K562 (cell line): ENCODE measurements around the gene DNASE2. TPM values are rescaled to one million over a fixed set of nuclear protein-coding genes. Genes with fewer than 3 reads are reported as not detected.

Experiments used
- ARNT ChIP-seq, 2 experiments: fragments of 450-650 bp; IDR thresholded peaks; 2 replicates each; pipeline ENCODE4 v1.6.1; 2016; ENCODE audit warnings: mild to moderate bottlenecking in 1 of 2
- ASH1L ChIP-seq: fragments of 450-650 bp; IDR thresholded peaks from 2 replicates; pipeline ENCODE4 v1.6.1; 2018; ENCODE audit warnings: borderline replicate concordance, mild to moderate bottlenecking, low read depth; ENCODE audit not compliant: partially characterized antibody
- BCOR ChIP-seq: fragments of 450-650 bp; IDR thresholded peaks from 2 replicates; pipeline ENCODE4 v1.6.1; 2016
- CREB3 ChIP-seq: fragments of 450-650 bp; conservative IDR thresholded peaks from 2 replicates; pipeline ENCODE4 v1.6.1; 2016; ENCODE audit warnings: missing genetic modification characterization, low read depth, mild to moderate bottlenecking, missing compliant biosample characterization, moderate library complexity
- DACH1 ChIP-seq: fragments of 450-650 bp; IDR thresholded peaks from 2 replicates; pipeline ENCODE4 v1.6.1; 2018; ENCODE audit not compliant: partially characterized antibody
- GTF2F1 ChIP-seq: IDR thresholded peaks from 2 replicates; pipeline ENCODE4 v1.6.1; 2011; ENCODE audit warnings: low read depth, low read length, improper control_type of control experiment
- JUN ChIP-seq, 2 experiments: sonication (generic) in 1 of 2; formaldehyde crosslinking in 1 of 2; IDR thresholded peaks; 2 replicates each; pipeline versions ENCODE4 v1.6.1 to v1.8.0; 2012 to 2022; ENCODE audit warnings: borderline replicate concordance in 2 of 2, mild to moderate bottlenecking in 2 of 2, improper control_type of control experiment in 1 of 2, low read depth in 1 of 2, low read length in 1 of 2, missing genetic modification reagents in 1 of 2
- LCOR ChIP-seq: sonication (generic); formaldehyde crosslinking; IDR thresholded peaks from 2 replicates; pipeline ENCODE4 v1.8.0; 2022; ENCODE audit warnings: mild to moderate bottlenecking, missing genetic modification reagents
- POLR2B ChIP-seq: fragments of 450-650 bp; IDR thresholded peaks from 2 replicates; pipeline ENCODE4 v1.6.1; 2018; ENCODE audit warnings: low read depth; ENCODE audit not compliant: partially characterized antibody
- RAD51 ChIP-seq: fragments of 450-650 bp; IDR thresholded peaks from 2 replicates; pipeline ENCODE4 v1.7.1; 2016; ENCODE audit warnings: low read depth, mild to moderate bottlenecking, borderline replicate concordance
- SP1 ChIP-seq: sonication (generic); formaldehyde crosslinking; IDR thresholded peaks from 2 replicates; pipeline ENCODE4 v1.8.1; 2022; ENCODE audit warnings: mild to moderate bottlenecking, missing genetic modification reagents
- STAT5A ChIP-seq: IDR thresholded peaks from 2 replicates; pipeline ENCODE4 v1.6.1; 2012; ENCODE audit warnings: low read length, inconsistent platforms, borderline replicate concordance
- YY1 ChIP-seq, 3 experiments: IDR thresholded peaks; 2 replicates each; pipeline ENCODE4 v1.6.1; 2011; ENCODE audit warnings: low read length in 2 of 3, mild to moderate bottlenecking in 2 of 3, moderate library complexity in 2 of 3, borderline replicate concordance in 1 of 3, control low read depth in 1 of 3, low read depth in 1 of 3; ENCODE audit not compliant: insufficient read depth in 3 of 3, insufficient replicate concordance in 2 of 3, control insufficient read depth in 1 of 3, insufficient read length in 1 of 3; ENCODE audit errors: extremely low read depth in 1 of 3
- ZFP30 ChIP-seq: fragments of 250-450 bp; sonication (Bioruptor Pico); IDR thresholded peaks from 2 replicates; pipeline ENCODE4 v1.8.0; 2022; ENCODE audit warnings: moderate library complexity, mild to moderate bottlenecking, inconsistent platforms, borderline replicate concordance
- ZFP91 ChIP-seq: sonication (generic); formaldehyde crosslinking; IDR thresholded peaks from 2 replicates; pipeline ENCODE4 v1.8.0; 2022; ENCODE audit warnings: mild to moderate bottlenecking, missing genetic modification reagents
- ZNF12 ChIP-seq: sonication (generic); formaldehyde crosslinking; IDR thresholded peaks from 2 replicates; pipeline ENCODE4 v1.4.0; 2020; ENCODE audit warnings: mild to moderate bottlenecking, missing genetic modification reagents
- ZNF274 ChIP-seq: IDR thresholded peaks from 2 replicates; pipeline ENCODE4 v1.6.1; 2011; ENCODE audit warnings: low read depth, mild to moderate bottlenecking, low read length, moderate library complexity, borderline replicate concordance
- ZNF280A ChIP-seq: fragments of 450-650 bp; IDR thresholded peaks from 2 replicates; pipeline ENCODE4 v1.6.1; 2018; ENCODE audit warnings: mild to moderate bottlenecking, low read depth; ENCODE audit not compliant: partially characterized antibody
- ZNF511 ChIP-seq: sonication (generic); formaldehyde crosslinking; IDR thresholded peaks from 2 replicates; pipeline ENCODE4 v1.8.0; 2022; ENCODE audit warnings: mild to moderate bottlenecking, missing genetic modification reagents
- ZNF57 ChIP-seq: fragments of 450-650 bp; formaldehyde crosslinking; IDR thresholded peaks from 2 replicates; pipeline ENCODE4 v1.4.0; 2020; ENCODE audit warnings: mild to moderate bottlenecking, moderate library complexity
- polyA plus RNA-seq, 8 experiments: library from polyadenylated mRNA; depleted of rRNA in 4 of 8; stranded (reverse) in 5 of 8; unstranded in 3 of 8; fragments of >200 nt; fragmentation: Nextera tagmentation in 2 of 8; fragmentation: Illumina TruSeq in 1 of 8; extraction: Ambion mirVana in 2 of 8; extraction: Trizol in 1 of 8; gene quantifications; 2 replicates each; pipeline versions ENCODE4 v1.2.1 to v1.2.3, GENCODE V29; 2011 to 2014; ENCODE audit warnings: inconsistent platforms in 1 of 8, missing spikeins in 1 of 8
- total RNA-seq, 7 experiments: library from RNA; depleted of rRNA in 6 of 7; stranded (reverse); fragments of >200 nt in 6 of 7; fragmentation: Illumina TruSeq in 2 of 7; extraction: Trizol in 2 of 7; gene quantifications; 2 replicates each; pipeline versions ENCODE4 v1.2.1 to v1.2.3, GENCODE V29; 2011 to 2021; ENCODE audit warnings: low replicate concordance in 1 of 7
- TF ChIP-seq, protein P1 (sequence below): fragments of 250-450 bp; sonication (Bioruptor Pico); IDR thresholded peaks from 2 replicates; pipeline ENCODE4 v1.9.0; 2021; ENCODE audit warnings: mild to moderate bottlenecking

DNASE2 gene
- total and polyA plus RNA-seq, 9 of the 15 experiments (the other 6 are each of a cell fraction or from before 2014, with no cell fraction given) = 4.4 to 27.0 (median 20.2) TPM

- TF ChIP-seq DACH1 = no peak
- no peak for TF ChIP-seq POLR2B
- peak; percentile 49; the same call in 1 of the 2 replicates for TF ChIP-seq ZNF274
- no peak for TF ChIP-seq LCOR
- no peak for TF ChIP-seq YY1 (IDR thresholded peaks at IDR 0.05; ENCODE audit: borderline replicate concordance in 1 of 3, control insufficient read depth in 1 of 3, extremely low read depth in 1 of 3, insufficient read depth in 3 of 3, insufficient read length in 1 of 3, insufficient replicate concordance in 2 of 3, low read depth in 1 of 3, low read length in 2 of 3)
- peak; percentile 62 to 73; a peak in 3 of 4 replicates for TF ChIP-seq ARNT (IDR thresholded peaks at IDR 0.05)
- no peak for TF ChIP-seq ZNF57
- TF ChIP-seq BCOR = peak; percentile 70
- no peak for TF ChIP-seq ZFP91
- no peak for TF ChIP-seq CREB3 (tag)
- no peak for TF ChIP-seq ZNF280A
- TF ChIP-seq SP1 (CRISPR knock-in tag) = no peak
- TF ChIP-seq ASH1L = peak; percentile 16
- TF ChIP-seq ZNF12 (CRISPR knock-in tag) = 0 out of 2 replicates have a peak, but pooled peaks have one; percentile 20
- TF ChIP-seq STAT5A = peak; percentile 78
- TF ChIP-seq, protein P1, sequence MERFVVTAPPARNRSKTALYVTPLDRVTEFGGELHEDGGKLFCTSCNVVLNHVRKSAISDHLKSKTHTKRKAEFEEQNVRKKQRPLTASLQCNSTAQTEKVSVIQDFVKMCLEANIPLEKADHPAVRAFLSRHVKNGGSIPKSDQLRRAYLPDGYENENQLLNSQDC (CRISPR knock-in tag) = no peak
- TF ChIP-seq ZNF511 (CRISPR knock-in tag) = no peak
- TF ChIP-seq JUN (IDR thresholded peaks at IDR 0.05; ENCODE audit: borderline replicate concordance, low read depth, low read length) = no peak
- TF ChIP-seq JUN (CRISPR knock-in tag; IDR thresholded peaks at IDR 0.05; ENCODE audit: borderline replicate concordance) = no peak
- no peak for TF ChIP-seq ZFP30 (CRISPR knock-in tag)
- no peak for TF ChIP-seq GTF2F1
- TF ChIP-seq RAD51 = no peak
These were observed 4.8 kb upstream of the DNASE2 start (continued) for GRCh38 chr19:12885749-12886650.
